NOMO-1 treated with dmso at 0.1 percent for 144 hours (cell line): ENCODE results near the gene LMTK2.
"Not testable (repeated sequence)": the region's sequence is repeated elsewhere in the genome, so short reads cannot be mapped to it uniquely, and the experiment has no call there.

Source experiments
- DNase-seq: peaks from one replicate; lab custom pipeline; 2025; ENCODE audit not compliant: unreplicated experiment; lab: John Stamatoyannopoulos, UW

Gene LMTK2

GRCh38 chr7:98102170-98102569, 4.5 kb upstream of the LMTK2 start:
- no peak for DNase-seq

- no peak for DNase-seq
These were observed 619 bp upstream of the LMTK2 start for GRCh38 chr7:98105942-98106544.

GRCh38 chr7:98107313-98107721, 655 bp downstream of the LMTK2 start:
- DNase-seq: no peak

- DNase-seq: no peak
These were observed 3.8 kb downstream of the LMTK2 start for GRCh38 chr7:98110249-98111022.

- no peak for DNase-seq
These were observed 5.4 kb downstream of the LMTK2 start for GRCh38 chr7:98112077-98112476.

- no peak for DNase-seq
These were observed 9.3 kb downstream of the LMTK2 start for GRCh38 chr7:98115746-98116525.

- no peak for DNase-seq
These were observed 10.2 kb downstream of the LMTK2 start for GRCh38 chr7:98116656-98117461.

GRCh38 chr7:98119256-98119918, 12.7 kb downstream of the LMTK2 start:
- no peak for DNase-seq

- no peak for DNase-seq
These were observed 13.9 kb downstream of the LMTK2 start for GRCh38 chr7:98120559-98120958.

- not testable (repeated sequence) for DNase-seq
These were observed 14.7 kb downstream of the LMTK2 start for GRCh38 chr7:98121388-98121787.

- DNase-seq: no peak
These were observed 16.7 kb downstream of the LMTK2 start for GRCh38 chr7:98123365-98123696.

- DNase-seq: peak; percentile 74
These were observed 19.1 kb downstream of the LMTK2 start for GRCh38 chr7:98125759-98126158.

GRCh38 chr7:98126311-98127142, 19.9 kb downstream of the LMTK2 start:
- DNase-seq: no peak

GRCh38 chr7:98128346-98128745, 21.7 kb downstream of the LMTK2 start:
- no peak for DNase-seq

GRCh38 chr7:98130959-98131358, 24.3 kb downstream of the LMTK2 start:
- DNase-seq: no peak

GRCh38 chr7:98133181-98133580, 26.5 kb downstream of the LMTK2 start:
- DNase-seq: peak; percentile 93

GRCh38 chr7:98133621-98134303, 27.1 kb downstream of the LMTK2 start:
- DNase-seq: peak; percentile 26

- DNase-seq: no peak
These were observed 28.0 kb downstream of the LMTK2 start for GRCh38 chr7:98134420-98135228.
